Measurements from ENCODE around the gene INPP1.

The INPP1 gene

GRCh38 chr2:190413421-190413820, 70.0 kb downstream of the INPP1 start:
- no peaks in the 10 kb centered on the region for H3F3A ChIP-seq (ENCODE audit: insufficient read depth, low read length)
- no peak overlapping the region for H3K4me3 ChIP-seq (ENCODE audit: low read depth, low read length, poor library complexity, severe bottlenecking)
- H3K79me2 ChIP-seq (ENCODE audit: insufficient read depth, low read length) = no peaks in the 10 kb centered on the region
- H2AFZ ChIP-seq (ENCODE audit: low read length) = no peak overlapping the region
- H3K4me1 ChIP-seq (ENCODE audit: insufficient read depth, low read length, severe bottlenecking) = peaks cover 23% of the 10 kb centered on the region
- no peak overlapping the region; the same call in 1 of the 2 replicates for H3K9ac ChIP-seq (ENCODE audit: low read length)
- TF ChIP-seq EZH2 (IDR thresholded peaks at IDR 0.05; ENCODE audit: borderline replicate concordance, low read length) (no peak), CTCF (IDR thresholded peaks at IDR 0.05; ENCODE audit: low read length) (no peak)
- no peak overlapping the region for H3K27ac ChIP-seq (ENCODE audit: low read depth, low read length, poor library complexity, severe bottlenecking)
- H3K9me2 ChIP-seq (ENCODE audit: low read depth, low read length) = no peaks in the 10 kb centered on the region
- H3K27me3 ChIP-seq (ENCODE audit: insufficient read depth, low read length) = no peaks in the 10 kb centered on the region
- no peaks in the 10 kb centered on the region for H3K36me3 ChIP-seq (ENCODE audit: insufficient read depth, low read length)
- no peak overlapping the region for H3K4me2 ChIP-seq (ENCODE audit: low read length)
- no peaks in the 10 kb centered on the region for H4K20me1 ChIP-seq (ENCODE audit: insufficient read depth, low read length)
- H3K9me3 ChIP-seq (ENCODE audit: low read length) = no peaks in the 10 kb centered on the region

- H3K4me1 ChIP-seq (ENCODE audit: insufficient read depth, low read length, severe bottlenecking) = peaks cover 9% of the 10 kb centered on the region
- no peaks in the 10 kb centered on the region for H3K79me2 ChIP-seq (ENCODE audit: insufficient read depth, low read length)
- H4K20me1 ChIP-seq (ENCODE audit: insufficient read depth, low read length) = no peaks in the 10 kb centered on the region
- no peaks in the 10 kb centered on the region for H3K9me3 ChIP-seq (ENCODE audit: low read length)
- H3K36me3 ChIP-seq (ENCODE audit: insufficient read depth, low read length) = no peaks in the 10 kb centered on the region
- H2AFZ ChIP-seq (ENCODE audit: low read length) = no peak overlapping the region
- H3K27me3 ChIP-seq (ENCODE audit: insufficient read depth, low read length) = no peaks in the 10 kb centered on the region
- no peak overlapping the region for H3K9ac ChIP-seq (ENCODE audit: low read length)
- no peak for TF ChIP-seq EZH2 (IDR thresholded peaks at IDR 0.05; ENCODE audit: borderline replicate concordance, low read length)
- no peak for TF ChIP-seq CTCF (IDR thresholded peaks at IDR 0.05; ENCODE audit: low read length)
- no peak overlapping the region for H3K4me3 ChIP-seq (ENCODE audit: low read depth, low read length, poor library complexity, severe bottlenecking)
- no peak overlapping the region for H3K4me2 ChIP-seq (ENCODE audit: low read length)
- H3K9me2 ChIP-seq (ENCODE audit: low read depth, low read length) = no peaks in the 10 kb centered on the region
- H3F3A ChIP-seq (ENCODE audit: insufficient read depth, low read length) = no peaks in the 10 kb centered on the region
- no peak overlapping the region for H3K27ac ChIP-seq (ENCODE audit: low read depth, low read length, poor library complexity, severe bottlenecking)
These were observed 71.9 kb downstream of the INPP1 start for GRCh38 chr2:190415251-190415650.

GRCh38 chr2:190415794-190416775, 72.7 kb downstream of the INPP1 start:
- H3F3A ChIP-seq (ENCODE audit: insufficient read depth, low read length) = no peaks in the 10 kb centered on the region
- no peaks in the 10 kb centered on the region for H3K36me3 ChIP-seq (ENCODE audit: insufficient read depth, low read length)
- no peak overlapping the region for H3K4me3 ChIP-seq (ENCODE audit: low read depth, low read length, poor library complexity, severe bottlenecking)
- TF ChIP-seq CTCF (IDR thresholded peaks at IDR 0.05; ENCODE audit: low read length) (no peak), EZH2 (IDR thresholded peaks at IDR 0.05; ENCODE audit: borderline replicate concordance, low read length) (no peak)
- H3K9me2 ChIP-seq (ENCODE audit: low read depth, low read length) = no peaks in the 10 kb centered on the region
- H3K9ac ChIP-seq (ENCODE audit: low read length) = no peak overlapping the region
- H4K20me1 ChIP-seq (ENCODE audit: insufficient read depth, low read length) = no peaks in the 10 kb centered on the region
- no peaks in the 10 kb centered on the region for H3K79me2 ChIP-seq (ENCODE audit: insufficient read depth, low read length)
- H3K4me1 ChIP-seq (ENCODE audit: insufficient read depth, low read length, severe bottlenecking) = peaks cover 9% of the 10 kb centered on the region
- no peak overlapping the region for H2AFZ ChIP-seq (ENCODE audit: low read length)
- H3K27ac ChIP-seq (ENCODE audit: low read depth, low read length, poor library complexity, severe bottlenecking) = no peak overlapping the region
- no peaks in the 10 kb centered on the region for H3K27me3 ChIP-seq (ENCODE audit: insufficient read depth, low read length)
- H3K4me2 ChIP-seq (ENCODE audit: low read length) = no peak overlapping the region
- no peaks in the 10 kb centered on the region for H3K9me3 ChIP-seq (ENCODE audit: low read length)

Data from OCI-LY1 (cell line).